WTC11 (cell line): ENCODE results near the gene TANGO2. TPM values are rescaled to one million over a fixed set of nuclear protein-coding genes. Genes with fewer than 3 reads are reported as not detected.

Source experiments
- ATAC-seq: fragments of 200-7000 bp; cut with Tn5 transposase; 2 replicates; pipeline ENCODE4 v1.10.0; 2021; ENCODE audit warnings: mild to moderate bottlenecking, moderate library complexity
- CTCF ChIA-PET: fragments of 300-600 bp; sonication (Branson Sonifier 250); formaldehyde crosslinking; loops from one replicate; lab custom pipeline; 2021; ENCODE audit warnings: antibody characterized with exemption; lab: Charles Lee
- POLR2A ChIA-PET: fragments of 350-600 bp; sonication (Branson Sonifier 250); formaldehyde crosslinking; loops from one replicate; lab custom pipeline; 2021; ENCODE audit warnings: antibody characterized with exemption; lab: Charles Lee
- DNase-seq: peaks from one replicate; pipeline ENCODE4 v3.0.0; 2021; ENCODE audit warnings: low spot score
- H3K27ac Mint-ChIP-seq: 2 replicates; pipeline ENCODE4 v1.8.0; 2021; ENCODE audit warnings: mixed read lengths
- H3K27me3 Mint-ChIP-seq: 2 replicates; pipeline ENCODE4 v1.8.0; 2021; ENCODE audit warnings: low read depth, mild to moderate bottlenecking, moderate library complexity, mixed read lengths
- H3K36me3 Mint-ChIP-seq: 2 replicates; pipeline ENCODE4 v1.8.0; 2021; ENCODE audit warnings: mixed read lengths
- H3K4me1 Mint-ChIP-seq: 2 replicates; pipeline ENCODE4 v1.8.0; 2022; ENCODE audit warnings: mixed read lengths
- H3K4me3 Mint-ChIP-seq: 2 replicates; pipeline ENCODE4 v1.8.0; 2021; ENCODE audit warnings: mild to moderate bottlenecking, moderate library complexity, mixed read lengths
- H3K9me3 Mint-ChIP-seq: 2 replicates; pipeline ENCODE4 v1.8.0; 2021; ENCODE audit warnings: mixed read lengths
- ATF1 ChIP-seq: sonication (generic); formaldehyde crosslinking; IDR thresholded peaks from 2 replicates; pipeline ENCODE4 v1.8.1; 2023; ENCODE audit warnings: mild to moderate bottlenecking, moderate library complexity, missing genetic modification reagents
- CREM ChIP-seq: sonication (generic); formaldehyde crosslinking; IDR thresholded peaks from 2 replicates; pipeline ENCODE4 v1.8.1; 2022; ENCODE audit warnings: mild to moderate bottlenecking, missing genetic modification reagents, moderate library complexity
- ESRRA ChIP-seq: sonication (generic); formaldehyde crosslinking; IDR thresholded peaks from 2 replicates; pipeline ENCODE4 v1.8.1; 2022; ENCODE audit warnings: mild to moderate bottlenecking, missing genetic modification reagents, borderline replicate concordance
- FOXJ3 ChIP-seq: sonication (generic); formaldehyde crosslinking; IDR thresholded peaks from 2 replicates; pipeline ENCODE4 v1.9.0; 2021; ENCODE audit warnings: missing genetic modification reagents, mild to moderate bottlenecking, borderline replicate concordance
- HMGA2 ChIP-seq: fragments of 250-450 bp; sonication (Bioruptor Pico); IDR thresholded peaks from 2 replicates; pipeline ENCODE4 v1.4.0; 2021; ENCODE audit warnings: mild to moderate bottlenecking, moderate library complexity
- MXD4 ChIP-seq: fragments of 250-450 bp; sonication (Bioruptor Pico); IDR thresholded peaks from 2 replicates; pipeline ENCODE4 v1.8.0; 2021; ENCODE audit warnings: mild to moderate bottlenecking, moderate library complexity, borderline replicate concordance
- NR3C1 ChIP-seq: sonication (generic); formaldehyde crosslinking; conservative IDR thresholded peaks from 2 replicates; pipeline ENCODE4 v1.8.1; 2023; ENCODE audit warnings: low read depth, mild to moderate bottlenecking, missing genetic modification reagents
- OVOL2 ChIP-seq: fragments of 250-450 bp; sonication (Bioruptor Pico); IDR thresholded peaks from 2 replicates; pipeline ENCODE4 v1.9.0; 2021; ENCODE audit warnings: mild to moderate bottlenecking, borderline replicate concordance
- RORB ChIP-seq: fragments of 250-450 bp; sonication (Bioruptor Pico); IDR thresholded peaks from 2 replicates; pipeline ENCODE4 v1.9.0; 2021; ENCODE audit warnings: mild to moderate bottlenecking
- TCF7 ChIP-seq: sonication (generic); formaldehyde crosslinking; IDR thresholded peaks from 2 replicates; pipeline ENCODE4 v1.8.0; 2022; ENCODE audit warnings: mild to moderate bottlenecking, low read depth, missing genetic modification reagents, moderate library complexity
- TEAD4 ChIP-seq: sonication (generic); formaldehyde crosslinking; IDR thresholded peaks from 2 replicates; pipeline ENCODE4 v1.8.0; 2022; ENCODE audit warnings: mild to moderate bottlenecking, missing genetic modification reagents
- ZNF121 ChIP-seq: sonication (generic); formaldehyde crosslinking; IDR thresholded peaks from 2 replicates; pipeline ENCODE4 v1.8.0; 2023; ENCODE audit warnings: missing genetic modification reagents
- ZNF232 ChIP-seq: sonication (generic); formaldehyde crosslinking; IDR thresholded peaks from 2 replicates; pipeline ENCODE4 v1.8.0; 2022; ENCODE audit warnings: mild to moderate bottlenecking, missing genetic modification reagents
- ZNF423 ChIP-seq: fragments of 250-450 bp; sonication (Bioruptor Pico); IDR thresholded peaks from 2 replicates; pipeline ENCODE4 v2.1.2; 2022; ENCODE audit warnings: mild to moderate bottlenecking, moderate library complexity
- total RNA-seq: library from RNA; stranded (reverse); gene quantifications from 3 replicates; pipeline ENCODE4 v1.2.3, GENCODE V29; 2021
- TF ChIP-seq, protein P1 (sequence below): fragments of 250-450 bp; sonication (Bioruptor Pico); IDR thresholded peaks from 2 replicates; pipeline ENCODE4 v1.8.0; 2021; ENCODE audit warnings: mild to moderate bottlenecking
- TF ChIP-seq, protein P2 (sequence below): fragments of 250-450 bp; sonication (Bioruptor Pico); IDR thresholded peaks from 2 replicates; pipeline ENCODE4 v1.9.0; 2021; ENCODE audit warnings: mild to moderate bottlenecking
- TF ChIP-seq, protein P3 (sequence below): sonication (generic); formaldehyde crosslinking; IDR thresholded peaks from 2 replicates; pipeline ENCODE4 v1.8.1; 2022; ENCODE audit warnings: mild to moderate bottlenecking, missing genetic modification reagents, moderate library complexity, borderline replicate concordance
- TF ChIP-seq, protein P4 (sequence below): sonication (generic); formaldehyde crosslinking; IDR thresholded peaks from 2 replicates; pipeline ENCODE4 v1.8.1; 2023; ENCODE audit warnings: mild to moderate bottlenecking, missing genetic modification reagents, moderate library complexity
- TF ChIP-seq, protein P5 (sequence below): sonication (generic); formaldehyde crosslinking; IDR thresholded peaks from 2 replicates; pipeline ENCODE4 v1.8.1; 2023; ENCODE audit warnings: mild to moderate bottlenecking, missing genetic modification reagents
- TF ChIP-seq, protein P6 (sequence below): sonication (generic); formaldehyde crosslinking; IDR thresholded peaks from 2 replicates; pipeline ENCODE4 v1.8.1; 2023; ENCODE audit warnings: mild to moderate bottlenecking, missing genetic modification reagents, moderate library complexity
- TF ChIP-seq, protein P7 (sequence below): sonication (generic); formaldehyde crosslinking; IDR thresholded peaks from 2 replicates; pipeline ENCODE4 v1.8.0; 2022; ENCODE audit warnings: missing genetic modification reagents

TANGO2 gene
- total RNA-seq, 1 experiment from 2014 or later = 14.8 TPM

DNA sequence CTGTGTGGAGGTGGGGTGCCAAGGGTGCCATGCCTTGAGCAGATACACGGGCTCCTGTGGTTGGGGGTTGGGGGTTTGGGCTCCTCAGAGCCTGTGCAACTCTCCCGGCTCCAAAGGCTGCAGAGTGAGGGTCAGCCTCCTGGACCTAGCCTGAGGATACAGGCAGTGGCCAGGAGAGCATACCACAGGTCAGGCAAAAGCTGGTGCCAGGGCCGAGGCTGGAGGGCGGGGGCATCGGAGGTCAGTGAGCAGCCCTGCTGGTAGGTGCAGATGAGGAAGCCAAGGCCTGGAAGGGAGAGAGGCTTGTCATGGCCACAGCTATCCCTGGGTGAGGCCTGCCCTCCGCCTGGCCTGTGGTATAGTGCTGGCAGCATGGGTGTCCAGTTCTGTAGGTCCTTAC lies 33.6 kb downstream of the TANGO2 start (continued):
- TF ChIP-seq, protein P1, sequence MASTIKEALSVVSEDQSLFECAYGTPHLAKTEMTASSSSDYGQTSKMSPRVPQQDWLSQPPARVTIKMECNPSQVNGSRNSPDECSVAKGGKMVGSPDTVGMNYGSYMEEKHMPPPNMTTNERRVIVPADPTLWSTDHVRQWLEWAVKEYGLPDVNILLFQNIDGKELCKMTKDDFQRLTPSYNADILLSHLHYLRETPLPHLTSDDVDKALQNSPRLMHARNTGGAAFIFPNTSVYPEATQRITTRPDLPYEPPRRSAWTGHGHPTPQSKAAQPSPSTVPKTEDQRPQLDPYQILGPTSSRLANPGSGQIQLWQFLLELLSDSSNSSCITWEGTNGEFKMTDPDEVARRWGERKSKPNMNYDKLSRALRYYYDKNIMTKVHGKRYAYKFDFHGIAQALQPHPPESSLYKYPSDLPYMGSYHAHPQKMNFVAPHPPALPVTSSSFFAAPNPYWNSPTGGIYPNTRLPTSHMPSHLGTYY (CRISPR knock-in tag) = no peak
- TF ChIP-seq NR3C1 (CRISPR knock-in tag) (no peak), OVOL2 (CRISPR knock-in tag) (no peak), ATF1 (CRISPR knock-in tag) (no peak), ESRRA (CRISPR knock-in tag) (no peak), RORB (no peak), FOXJ3 (CRISPR knock-in tag) (no peak)
- TF ChIP-seq, protein P2, sequence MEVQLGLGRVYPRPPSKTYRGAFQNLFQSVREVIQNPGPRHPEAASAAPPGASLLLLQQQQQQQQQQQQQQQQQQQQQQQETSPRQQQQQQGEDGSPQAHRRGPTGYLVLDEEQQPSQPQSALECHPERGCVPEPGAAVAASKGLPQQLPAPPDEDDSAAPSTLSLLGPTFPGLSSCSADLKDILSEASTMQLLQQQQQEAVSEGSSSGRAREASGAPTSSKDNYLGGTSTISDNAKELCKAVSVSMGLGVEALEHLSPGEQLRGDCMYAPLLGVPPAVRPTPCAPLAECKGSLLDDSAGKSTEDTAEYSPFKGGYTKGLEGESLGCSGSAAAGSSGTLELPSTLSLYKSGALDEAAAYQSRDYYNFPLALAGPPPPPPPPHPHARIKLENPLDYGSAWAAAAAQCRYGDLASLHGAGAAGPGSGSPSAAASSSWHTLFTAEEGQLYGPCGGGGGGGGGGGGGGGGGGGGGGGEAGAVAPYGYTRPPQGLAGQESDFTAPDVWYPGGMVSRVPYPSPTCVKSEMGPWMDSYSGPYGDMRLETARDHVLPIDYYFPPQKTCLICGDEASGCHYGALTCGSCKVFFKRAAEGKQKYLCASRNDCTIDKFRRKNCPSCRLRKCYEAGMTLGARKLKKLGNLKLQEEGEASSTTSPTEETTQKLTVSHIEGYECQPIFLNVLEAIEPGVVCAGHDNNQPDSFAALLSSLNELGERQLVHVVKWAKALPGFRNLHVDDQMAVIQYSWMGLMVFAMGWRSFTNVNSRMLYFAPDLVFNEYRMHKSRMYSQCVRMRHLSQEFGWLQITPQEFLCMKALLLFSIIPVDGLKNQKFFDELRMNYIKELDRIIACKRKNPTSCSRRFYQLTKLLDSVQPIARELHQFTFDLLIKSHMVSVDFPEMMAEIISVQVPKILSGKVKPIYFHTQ (CRISPR knock-in tag) = no peak
- TF ChIP-seq, protein P3, sequence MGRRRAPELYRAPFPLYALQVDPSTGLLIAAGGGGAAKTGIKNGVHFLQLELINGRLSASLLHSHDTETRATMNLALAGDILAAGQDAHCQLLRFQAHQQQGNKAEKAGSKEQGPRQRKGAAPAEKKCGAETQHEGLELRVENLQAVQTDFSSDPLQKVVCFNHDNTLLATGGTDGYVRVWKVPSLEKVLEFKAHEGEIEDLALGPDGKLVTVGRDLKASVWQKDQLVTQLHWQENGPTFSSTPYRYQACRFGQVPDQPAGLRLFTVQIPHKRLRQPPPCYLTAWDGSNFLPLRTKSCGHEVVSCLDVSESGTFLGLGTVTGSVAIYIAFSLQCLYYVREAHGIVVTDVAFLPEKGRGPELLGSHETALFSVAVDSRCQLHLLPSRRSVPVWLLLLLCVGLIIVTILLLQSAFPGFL = no peak
- TF ChIP-seq, protein P4, sequence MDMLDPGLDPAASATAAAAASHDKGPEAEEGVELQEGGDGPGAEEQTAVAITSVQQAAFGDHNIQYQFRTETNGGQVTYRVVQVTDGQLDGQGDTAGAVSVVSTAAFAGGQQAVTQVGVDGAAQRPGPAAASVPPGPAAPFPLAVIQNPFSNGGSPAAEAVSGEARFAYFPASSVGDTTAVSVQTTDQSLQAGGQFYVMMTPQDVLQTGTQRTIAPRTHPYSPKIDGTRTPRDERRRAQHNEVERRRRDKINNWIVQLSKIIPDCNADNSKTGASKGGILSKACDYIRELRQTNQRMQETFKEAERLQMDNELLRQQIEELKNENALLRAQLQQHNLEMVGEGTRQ = no peak

DNA sequence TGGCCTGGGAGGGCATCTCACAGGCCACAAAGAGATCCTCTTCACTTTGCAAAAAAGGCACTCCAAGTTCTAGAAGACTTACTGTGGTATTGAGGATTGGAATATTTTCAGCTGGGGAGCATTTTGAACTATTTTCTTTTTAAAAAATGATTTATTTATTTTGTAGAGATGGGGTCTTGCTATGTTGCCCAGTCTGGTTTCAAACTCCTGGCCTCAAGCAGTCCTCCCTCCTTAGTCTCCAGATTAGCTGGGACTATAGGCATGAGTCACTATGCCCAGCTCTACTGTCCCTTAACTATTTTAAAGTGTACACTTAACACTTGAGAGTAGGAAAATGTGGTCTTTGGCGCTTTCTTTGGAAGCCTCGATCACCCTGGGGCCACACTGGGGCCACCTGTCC lies 34.2 kb downstream of the TANGO2 start:
- Mint-ChIP-seq H3K4me1 (no peaks in the 10 kb centered on the region), H3K27me3 (no peaks in the 10 kb centered on the region; the same call in 1 of the 2 replicates)
- TF ChIP-seq ZNF121 = no peak; the same call in 1 of the 2 replicates
- TF ChIP-seq, all 79 proteins: peak for 0
- H3K4me3 Mint-ChIP-seq = no peak overlapping the region
- no peak overlapping the region for H3K27ac Mint-ChIP-seq
- ChIA-PET POLR2A (no interaction called here), CTCF (no interaction called here)
- no peaks in the 10 kb centered on the region for H3K9me3 Mint-ChIP-seq
- H3K36me3 Mint-ChIP-seq = peaks cover 3% of the 10 kb centered on the region; the same call in 1 of the 2 replicates
- no peak for DNase-seq
- no peak for ATAC-seq

DNA sequence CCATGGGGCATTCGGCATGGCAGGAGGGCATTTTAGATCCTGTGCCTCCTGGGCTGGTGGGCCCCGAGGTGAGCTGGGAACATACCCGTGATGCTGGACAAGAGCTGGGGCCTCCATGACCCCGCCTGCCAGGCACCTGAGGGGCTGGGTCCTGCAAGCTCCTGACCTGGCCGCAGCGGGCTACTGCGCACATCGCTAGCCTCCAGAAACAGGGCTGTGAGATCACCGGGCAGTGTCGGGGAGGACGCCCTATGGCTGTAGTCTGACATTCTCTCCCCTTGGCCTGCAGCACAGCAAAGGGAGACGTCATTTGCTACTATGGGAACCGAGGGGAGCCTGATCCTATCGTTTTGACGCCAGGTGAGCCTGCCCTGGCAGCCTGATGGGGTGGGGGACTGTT lies 34.7 kb downstream of the TANGO2 start:
- Mint-ChIP-seq H3K27ac (no peak overlapping the region), H3K27me3 (no peaks in the 10 kb centered on the region; the same call in 1 of the 2 replicates), H3K4me3 (no peak overlapping the region), H3K9me3 (no peaks in the 10 kb centered on the region), H3K36me3 (peaks cover 3% of the 10 kb centered on the region; the same call in 1 of the 2 replicates), H3K4me1 (no peaks in the 10 kb centered on the region)
- ATAC-seq (no peak), DNase-seq (no peak)
- CTCF ChIA-PET = no interaction called here
- POLR2A ChIA-PET = no interaction called here
- TF ChIP-seq TEAD4 (CRISPR knock-in tag) (no peak), HMGA2 (no peak), OVOL2 (CRISPR knock-in tag) (no peak), MXD4 (CRISPR knock-in tag) (no peak), ZNF423 (CRISPR knock-in tag) (no peak), TCF7 (CRISPR knock-in tag) (no peak), ZNF232 (CRISPR knock-in tag) (no peak), CREM (no peak)
- TF ChIP-seq, protein P5, sequence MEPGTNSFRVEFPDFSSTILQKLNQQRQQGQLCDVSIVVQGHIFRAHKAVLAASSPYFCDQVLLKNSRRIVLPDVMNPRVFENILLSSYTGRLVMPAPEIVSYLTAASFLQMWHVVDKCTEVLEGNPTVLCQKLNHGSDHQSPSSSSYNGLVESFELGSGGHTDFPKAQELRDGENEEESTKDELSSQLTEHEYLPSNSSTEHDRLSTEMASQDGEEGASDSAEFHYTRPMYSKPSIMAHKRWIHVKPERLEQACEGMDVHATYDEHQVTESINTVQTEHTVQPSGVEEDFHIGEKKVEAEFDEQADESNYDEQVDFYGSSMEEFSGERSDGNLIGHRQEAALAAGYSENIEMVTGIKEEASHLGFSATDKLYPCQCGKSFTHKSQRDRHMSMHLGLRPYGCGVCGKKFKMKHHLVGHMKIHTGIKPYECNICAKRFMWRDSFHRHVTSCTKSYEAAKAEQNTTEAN (CRISPR knock-in tag) = no peak
- TF ChIP-seq, protein P6, sequence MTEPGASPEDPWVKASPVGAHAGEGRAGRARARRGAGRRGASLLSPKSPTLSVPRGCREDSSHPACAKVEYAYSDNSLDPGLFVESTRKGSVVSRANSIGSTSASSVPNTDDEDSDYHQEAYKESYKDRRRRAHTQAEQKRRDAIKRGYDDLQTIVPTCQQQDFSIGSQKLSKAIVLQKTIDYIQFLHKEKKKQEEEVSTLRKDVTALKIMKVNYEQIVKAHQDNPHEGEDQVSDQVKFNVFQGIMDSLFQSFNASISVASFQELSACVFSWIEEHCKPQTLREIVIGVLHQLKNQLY (CRISPR knock-in tag) = no peak
- TF ChIP-seq, protein P7, sequence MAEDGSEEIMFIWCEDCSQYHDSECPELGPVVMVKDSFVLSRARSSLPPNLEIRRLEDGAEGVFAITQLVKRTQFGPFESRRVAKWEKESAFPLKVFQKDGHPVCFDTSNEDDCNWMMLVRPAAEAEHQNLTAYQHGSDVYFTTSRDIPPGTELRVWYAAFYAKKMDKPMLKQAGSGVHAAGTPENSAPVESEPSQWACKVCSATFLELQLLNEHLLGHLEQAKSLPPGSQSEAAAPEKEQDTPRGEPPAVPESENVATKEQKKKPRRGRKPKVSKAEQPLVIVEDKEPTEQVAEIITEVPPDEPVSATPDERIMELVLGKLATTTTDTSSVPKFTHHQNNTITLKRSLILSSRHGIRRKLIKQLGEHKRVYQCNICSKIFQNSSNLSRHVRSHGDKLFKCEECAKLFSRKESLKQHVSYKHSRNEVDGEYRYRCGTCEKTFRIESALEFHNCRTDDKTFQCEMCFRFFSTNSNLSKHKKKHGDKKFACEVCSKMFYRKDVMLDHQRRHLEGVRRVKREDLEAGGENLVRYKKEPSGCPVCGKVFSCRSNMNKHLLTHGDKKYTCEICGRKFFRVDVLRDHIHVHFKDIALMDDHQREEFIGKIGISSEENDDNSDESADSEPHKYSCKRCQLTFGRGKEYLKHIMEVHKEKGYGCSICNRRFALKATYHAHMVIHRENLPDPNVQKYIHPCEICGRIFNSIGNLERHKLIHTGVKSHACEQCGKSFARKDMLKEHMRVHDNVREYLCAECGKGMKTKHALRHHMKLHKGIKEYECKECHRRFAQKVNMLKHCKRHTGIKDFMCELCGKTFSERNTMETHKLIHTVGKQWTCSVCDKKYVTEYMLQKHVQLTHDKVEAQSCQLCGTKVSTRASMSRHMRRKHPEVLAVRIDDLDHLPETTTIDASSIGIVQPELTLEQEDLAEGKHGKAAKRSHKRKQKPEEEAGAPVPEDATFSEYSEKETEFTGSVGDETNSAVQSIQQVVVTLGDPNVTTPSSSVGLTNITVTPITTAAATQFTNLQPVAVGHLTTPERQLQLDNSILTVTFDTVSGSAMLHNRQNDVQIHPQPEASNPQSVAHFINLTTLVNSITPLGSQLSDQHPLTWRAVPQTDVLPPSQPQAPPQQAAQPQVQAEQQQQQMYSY (CRISPR knock-in tag) = no peak
- TF ChIP-seq, protein P3 = no peak
